ENCODE measurements around the gene NOC4L. TPM values are rescaled to one million over a fixed set of nuclear protein-coding genes. Genes with fewer than 3 reads are reported as not detected.
A peak's percentile ranks its signal among the peaks of the same experiment; 100 is the strongest.

NOC4L gene
- total and polyA plus RNA-seq, 10 donors, result 8.3 to 38.6 (median 16.4) TPM

DNA sequence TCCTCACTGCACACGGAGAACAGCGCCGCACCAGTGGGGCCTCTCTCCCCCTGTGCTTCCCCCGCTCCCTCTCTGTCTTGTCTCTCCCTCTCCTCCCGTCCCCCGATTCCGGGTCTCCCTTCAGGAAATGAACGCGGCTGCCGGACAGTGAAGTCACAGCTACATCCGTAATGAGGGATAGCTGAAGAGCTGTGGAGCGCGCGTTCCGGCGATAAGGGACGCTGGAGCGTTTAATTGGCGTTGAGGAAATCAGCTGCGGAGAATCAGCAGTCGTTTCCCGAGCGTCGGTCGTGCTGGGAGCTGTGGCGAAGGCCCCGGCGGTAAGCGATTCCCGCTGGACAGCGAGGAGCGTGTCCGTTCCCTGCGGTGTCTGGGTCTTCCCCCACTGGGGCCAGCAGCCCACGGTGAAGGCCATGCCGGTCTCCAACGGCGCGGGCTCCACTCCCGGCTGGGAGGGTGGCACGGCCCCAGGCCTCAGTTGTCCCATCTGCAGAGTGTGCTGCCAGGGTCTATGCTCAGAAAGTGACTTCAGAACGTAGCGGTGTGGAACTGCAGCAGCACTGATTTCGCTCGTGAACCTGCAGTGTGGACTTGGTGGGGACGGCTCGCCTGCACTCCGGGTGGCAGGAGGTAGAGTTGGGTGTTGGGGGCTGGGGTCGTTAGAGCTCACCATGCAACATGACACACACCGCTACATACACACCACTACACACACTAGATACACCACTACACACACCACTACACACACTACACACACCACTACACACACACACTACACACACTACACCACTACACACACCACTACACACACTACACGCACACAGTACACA lies 10.9 kb downstream of the NOC4L start:
- no peak overlapping the region for H3K4me3 ChIP-seq
- peak; percentile 76 for DNase-seq
- peaks cover 0 to 26% (median 19%) of the 10 kb centered on the region in 6 donors for H3K36me3 ChIP-seq
- intact Hi-C loops (cut with DNase I; ENCODE audit: low total_unique reads), result loop anchor here (10.0 kb wide), 2 partner anchors 260 to 460 kb away; partner anchors contain the start of genes LRCOL1 and P2RX2
- peaks cover 7 to 17% (median 12%) of the 10 kb centered on the region in 6 donors for H3K4me1 ChIP-seq
- WGBS, 5 donors, result 79 to 87% (median 83%) methylated on average over 36 to 51 of the region's 51 CpGs
- no peaks in the 10 kb centered on the region for H3K27me3 ChIP-seq (replicated peaks in 1 of 7)
- peak in 2 of 3 donors; percentile 21 to 25 for TF ChIP-seq POLR2AphosphoS5 (IDR thresholded peaks at IDR 0.05)
- TF ChIP-seq, protein P1, sequence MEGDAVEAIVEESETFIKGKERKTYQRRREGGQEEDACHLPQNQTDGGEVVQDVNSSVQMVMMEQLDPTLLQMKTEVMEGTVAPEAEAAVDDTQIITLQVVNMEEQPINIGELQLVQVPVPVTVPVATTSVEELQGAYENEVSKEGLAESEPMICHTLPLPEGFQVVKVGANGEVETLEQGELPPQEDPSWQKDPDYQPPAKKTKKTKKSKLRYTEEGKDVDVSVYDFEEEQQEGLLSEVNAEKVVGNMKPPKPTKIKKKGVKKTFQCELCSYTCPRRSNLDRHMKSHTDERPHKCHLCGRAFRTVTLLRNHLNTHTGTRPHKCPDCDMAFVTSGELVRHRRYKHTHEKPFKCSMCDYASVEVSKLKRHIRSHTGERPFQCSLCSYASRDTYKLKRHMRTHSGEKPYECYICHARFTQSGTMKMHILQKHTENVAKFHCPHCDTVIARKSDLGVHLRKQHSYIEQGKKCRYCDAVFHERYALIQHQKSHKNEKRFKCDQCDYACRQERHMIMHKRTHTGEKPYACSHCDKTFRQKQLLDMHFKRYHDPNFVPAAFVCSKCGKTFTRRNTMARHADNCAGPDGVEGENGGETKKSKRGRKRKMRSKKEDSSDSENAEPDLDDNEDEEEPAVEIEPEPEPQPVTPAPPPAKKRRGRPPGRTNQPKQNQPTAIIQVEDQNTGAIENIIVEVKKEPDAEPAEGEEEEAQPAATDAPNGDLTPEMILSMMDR (IDR thresholded peaks at IDR 0.05 in 8 of 11, conservative IDR thresholded peaks at IDR 0.05 in 3 of 11), result no peak
- no peak for TF ChIP-seq POLR2A (IDR thresholded peaks at IDR 0.05)
- H3K9me3 ChIP-seq, result no peaks in the 10 kb centered on the region
- H3K27ac ChIP-seq, result no peak overlapping the region

DNA sequence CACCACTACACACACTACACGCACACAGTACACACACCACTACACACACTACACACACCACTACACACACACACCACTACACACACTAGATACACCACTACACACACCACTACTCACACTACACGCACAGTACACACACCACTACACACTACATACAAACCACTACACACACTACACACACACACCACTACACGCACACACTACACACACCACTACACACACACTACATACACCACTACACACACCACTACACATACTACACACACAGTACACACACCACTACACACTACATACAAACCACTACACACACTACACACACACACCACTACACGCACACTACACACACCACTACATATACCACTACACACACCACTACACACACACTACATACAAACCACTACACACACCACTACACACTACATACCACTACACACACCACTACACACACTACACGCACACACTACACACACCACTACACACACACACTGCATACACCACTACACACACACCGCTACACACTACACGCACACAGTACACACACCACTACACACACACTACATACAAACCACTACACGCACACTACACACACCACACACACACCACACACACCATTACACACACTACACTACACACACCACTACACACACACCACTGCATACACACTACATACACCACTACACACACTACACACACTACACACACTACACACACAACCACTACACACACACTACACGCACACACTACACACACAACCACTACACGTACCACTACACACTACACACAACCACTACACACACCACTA lies 11.7 kb downstream of the NOC4L start:
- H3K4me1 ChIP-seq, result peaks cover 7 to 17% (median 12%) of the 10 kb centered on the region in 6 donors
- no peak for DNase-seq
- H3K4me3 ChIP-seq, result no peak overlapping the region
- H3K9me3 ChIP-seq, result no peaks in the 10 kb centered on the region
- H3K27ac ChIP-seq, result no peak overlapping the region
- peaks cover 0 to 20% (median 15%) of the 10 kb centered on the region in 6 donors for H3K36me3 ChIP-seq
- WGBS, 5 donors, result 94 to 98% (median 96%) methylated on average over 9 to 10 of the region's 10 CpGs
- intact Hi-C loops (cut with DNase I; ENCODE audit: low total_unique reads), result loop anchor here (10.0 kb wide), 2 partner anchors 259 to 459 kb away; partner anchors contain the start of genes LRCOL1 and P2RX2
- TF ChIP-seq POLR2AphosphoS5 (IDR thresholded peaks at IDR 0.05) (no peak), POLR2A (IDR thresholded peaks at IDR 0.05) (no peak)
- TF ChIP-seq, protein P1 (IDR thresholded peaks at IDR 0.05 in 8 of 11, conservative IDR thresholded peaks at IDR 0.05 in 3 of 11), result no peak
- H3K27me3 ChIP-seq (replicated peaks in 1 of 7), result no peaks in the 10 kb centered on the region

DNA sequence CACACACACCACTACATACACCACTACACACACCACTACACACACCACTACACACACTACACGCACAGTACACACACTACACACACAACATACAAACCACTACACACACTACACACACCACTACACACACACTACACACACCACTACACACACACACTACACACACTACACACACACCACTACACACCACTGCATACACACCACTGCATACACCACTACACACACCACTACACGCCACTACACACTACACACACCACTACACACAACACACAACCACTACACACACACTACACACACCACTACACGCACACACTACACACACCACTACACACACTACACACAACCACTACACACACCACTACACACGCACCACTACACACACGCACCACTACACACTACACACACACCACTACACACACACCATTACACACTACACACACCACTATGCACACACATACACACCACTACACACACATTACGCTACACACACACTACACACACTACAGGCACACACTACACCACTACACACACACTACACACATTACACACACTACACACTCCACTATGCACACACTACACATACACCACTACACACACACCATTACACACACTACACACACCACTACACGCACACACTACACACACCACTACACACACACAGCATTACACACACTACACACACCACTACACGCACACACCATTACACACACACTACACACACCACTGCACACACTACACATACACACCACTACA lies 12.5 kb downstream of the NOC4L start:
- 84 to 91% (median 87%) methylated on average over 8 of the region's 8 CpGs for WGBS, 5 donors
- H3K27ac ChIP-seq, result no peak overlapping the region
- intact Hi-C loops (cut with DNase I; ENCODE audit: low total_unique reads), result loop anchor here (10.0 kb wide), 2 partner anchors 258 to 458 kb away; partner anchors contain the start of genes LRCOL1 and P2RX2
- H3K9me3 ChIP-seq, result no peaks in the 10 kb centered on the region
- H3K4me3 ChIP-seq, result no peak overlapping the region
- no peak for DNase-seq
- TF ChIP-seq POLR2AphosphoS5 (IDR thresholded peaks at IDR 0.05) (no peak), POLR2A (IDR thresholded peaks at IDR 0.05) (no peak)
- TF ChIP-seq, protein P1 (IDR thresholded peaks at IDR 0.05 in 8 of 11, conservative IDR thresholded peaks at IDR 0.05 in 3 of 11), result no peak
- H3K36me3 ChIP-seq, result peaks cover 0 to 13% (median 7%) of the 10 kb centered on the region in 6 donors
- H3K4me1 ChIP-seq, result peaks cover 7 to 17% (median 12%) of the 10 kb centered on the region in 6 donors
- H3K27me3 ChIP-seq (replicated peaks in 1 of 7), result no peaks in the 10 kb centered on the region

All from spleen (tissue), 11 donors.